Measurements from ENCODE around the gene UTP25. TPM values are rescaled to one million over a fixed set of nuclear protein-coding genes. Genes with fewer than 3 reads are reported as not detected.

Gene UTP25
- polyA plus RNA-seq, 1 experiment: 6.8 TPM

DNA sequence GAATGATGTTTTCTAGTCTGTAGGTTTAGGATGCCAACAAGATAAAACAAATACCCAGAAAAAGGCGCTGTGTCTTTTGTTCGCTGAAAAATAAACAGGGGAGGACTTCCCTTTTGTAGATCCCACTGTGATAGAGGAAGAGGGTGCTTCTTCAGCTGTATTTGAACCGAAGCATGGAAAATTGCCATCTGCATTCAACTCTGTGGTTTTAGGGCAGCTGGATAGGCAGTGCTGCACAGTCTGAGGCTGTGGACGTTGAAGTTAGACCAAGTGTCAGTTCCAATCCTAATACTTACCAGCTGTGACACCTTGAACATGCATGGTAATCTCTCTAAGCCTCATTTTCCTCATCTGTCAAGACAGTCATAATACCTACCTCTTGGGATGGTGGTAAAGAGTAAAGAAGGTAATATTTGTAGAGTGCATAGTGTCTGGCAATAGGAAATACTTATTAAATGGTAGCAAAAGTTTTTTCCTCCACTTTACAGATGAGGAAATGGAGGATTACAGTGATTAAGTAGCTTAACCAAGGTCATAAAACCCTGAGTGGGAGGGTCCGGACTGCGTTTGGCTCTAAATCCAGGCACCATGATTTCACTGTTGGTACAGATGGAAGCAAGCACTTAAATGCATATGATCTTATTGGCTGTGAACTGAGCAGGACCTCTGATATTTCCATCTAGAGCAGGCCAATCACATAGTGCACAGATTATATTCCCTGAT lies 48.5 kb downstream of the UTP25 start:
- ChIA-PET CTCF (interaction anchor here (0.5 to 2.9 kb wide), 11 partner anchors 15 to 839 kb away, joined by 3 to 13 read pairs (median 5); no protein-coding TSS in a partner anchor), POLR2A (interaction anchor here (0.6 kb wide), 1 partner anchor 20 kb away, joined by 3 read pairs; no protein-coding TSS in a partner anchor)
- H3K36me3 ChIP-seq (ENCODE audit: control insufficient read depth, insufficient read depth, low read length): no peaks in the 10 kb centered on the region
- no peak overlapping the region for H3K4me3 ChIP-seq (ENCODE audit: low read depth, low read length)
- no peak for DNase-seq (ENCODE audit: low read depth)
- no peaks in the 10 kb centered on the region for H3K27me3 ChIP-seq (ENCODE audit: control insufficient read depth, insufficient read depth, low read length)
- TF ChIP-seq, protein P1, sequence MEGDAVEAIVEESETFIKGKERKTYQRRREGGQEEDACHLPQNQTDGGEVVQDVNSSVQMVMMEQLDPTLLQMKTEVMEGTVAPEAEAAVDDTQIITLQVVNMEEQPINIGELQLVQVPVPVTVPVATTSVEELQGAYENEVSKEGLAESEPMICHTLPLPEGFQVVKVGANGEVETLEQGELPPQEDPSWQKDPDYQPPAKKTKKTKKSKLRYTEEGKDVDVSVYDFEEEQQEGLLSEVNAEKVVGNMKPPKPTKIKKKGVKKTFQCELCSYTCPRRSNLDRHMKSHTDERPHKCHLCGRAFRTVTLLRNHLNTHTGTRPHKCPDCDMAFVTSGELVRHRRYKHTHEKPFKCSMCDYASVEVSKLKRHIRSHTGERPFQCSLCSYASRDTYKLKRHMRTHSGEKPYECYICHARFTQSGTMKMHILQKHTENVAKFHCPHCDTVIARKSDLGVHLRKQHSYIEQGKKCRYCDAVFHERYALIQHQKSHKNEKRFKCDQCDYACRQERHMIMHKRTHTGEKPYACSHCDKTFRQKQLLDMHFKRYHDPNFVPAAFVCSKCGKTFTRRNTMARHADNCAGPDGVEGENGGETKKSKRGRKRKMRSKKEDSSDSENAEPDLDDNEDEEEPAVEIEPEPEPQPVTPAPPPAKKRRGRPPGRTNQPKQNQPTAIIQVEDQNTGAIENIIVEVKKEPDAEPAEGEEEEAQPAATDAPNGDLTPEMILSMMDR (IDR thresholded peaks at IDR 0.05; ENCODE audit: insufficient read depth, low read depth, low read length): no peak

- TF ChIP-seq, protein P1 (IDR thresholded peaks at IDR 0.05; ENCODE audit: insufficient read depth, low read depth, low read length): no peak
- POLR2A ChIA-PET: no interaction called here
- Histone ChIP-seq H3K4me3 (ENCODE audit: low read depth, low read length) (no peak overlapping the region), H3K36me3 (ENCODE audit: control insufficient read depth, insufficient read depth, low read length) (no peaks in the 10 kb centered on the region), H3K27me3 (ENCODE audit: control insufficient read depth, insufficient read depth, low read length) (no peaks in the 10 kb centered on the region)
- no peak for DNase-seq (ENCODE audit: low read depth)
- CTCF ChIA-PET: interaction anchor here (1.6 to 1.7 kb wide), 2 partner anchors 18 to 20 kb away, joined by 3 to 4 read pairs; no protein-coding TSS in a partner anchor
These were observed 49.5 kb downstream of the UTP25 start for GRCh38 chr1:209877087-209877764.

DNA sequence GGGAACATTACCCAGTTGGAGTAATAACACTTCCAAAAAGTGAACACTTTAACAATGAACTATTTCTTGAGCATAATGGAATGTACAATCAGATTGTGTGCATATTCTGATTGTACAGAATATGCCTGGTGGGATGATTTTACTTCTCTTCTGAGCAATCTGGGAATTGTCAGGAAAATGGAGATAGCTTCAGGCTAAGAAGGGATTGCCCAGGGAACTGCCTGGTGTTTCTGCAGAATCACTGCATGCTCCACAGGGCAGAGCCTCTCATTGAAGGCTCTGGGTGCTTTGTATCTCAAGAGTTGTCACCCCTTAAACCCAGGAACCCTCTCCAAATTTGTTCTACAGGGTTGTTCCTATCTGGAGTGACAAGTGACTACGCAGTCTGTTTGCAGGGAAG lies 51.2 kb downstream of the UTP25 start:
- POLR2A ChIA-PET: no interaction called here
- CTCF ChIA-PET: interaction anchor here (0.8 to 2.4 kb wide), 3 partner anchors 17 to 62 kb away, joined by 3 to 7 read pairs (median 3); no protein-coding TSS in a partner anchor
- Histone ChIP-seq H3K36me3 (ENCODE audit: control insufficient read depth, insufficient read depth, low read length) (no peaks in the 10 kb centered on the region), H3K4me3 (ENCODE audit: low read depth, low read length) (no peak overlapping the region), H3K27me3 (ENCODE audit: control insufficient read depth, insufficient read depth, low read length) (no peaks in the 10 kb centered on the region)
- TF ChIP-seq, protein P1 (IDR thresholded peaks at IDR 0.05; ENCODE audit: insufficient read depth, low read depth, low read length): no peak
- DNase-seq (ENCODE audit: low read depth): no peak

DNA sequence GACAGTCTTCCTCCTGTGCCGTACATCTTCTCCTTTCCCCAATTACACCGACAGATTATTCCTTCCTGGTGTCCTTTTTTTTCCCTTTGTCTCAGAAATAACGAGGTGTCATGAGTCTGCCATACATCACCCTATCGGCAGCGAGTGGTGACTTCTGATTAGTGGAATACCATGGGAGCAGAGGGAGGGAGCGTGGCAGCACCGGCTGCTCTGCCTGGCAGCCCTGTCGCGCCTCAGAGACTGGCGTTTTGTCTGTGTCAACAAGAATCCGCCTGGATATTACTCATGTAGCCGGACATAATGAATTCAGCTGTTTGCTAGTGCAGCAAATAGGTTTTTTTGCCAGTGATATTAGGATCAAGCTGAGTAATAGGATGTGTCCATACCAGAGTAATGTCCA lies 51.8 kb downstream of the UTP25 start:
- no peak for DNase-seq (ENCODE audit: low read depth)
- Histone ChIP-seq H3K27me3 (ENCODE audit: control insufficient read depth, insufficient read depth, low read length) (no peaks in the 10 kb centered on the region), H3K4me3 (ENCODE audit: low read depth, low read length) (no peak overlapping the region), H3K36me3 (ENCODE audit: control insufficient read depth, insufficient read depth, low read length) (no peaks in the 10 kb centered on the region)
- ChIA-PET POLR2A (no interaction called here), CTCF (interaction anchor here (1.4 to 2.4 kb wide), 2 partner anchors 10 to 19 kb away, joined by 3 to 7 read pairs; no protein-coding TSS in a partner anchor)
- TF ChIP-seq, protein P1 (IDR thresholded peaks at IDR 0.05; ENCODE audit: insufficient read depth, low read depth, low read length): no peak

DNA sequence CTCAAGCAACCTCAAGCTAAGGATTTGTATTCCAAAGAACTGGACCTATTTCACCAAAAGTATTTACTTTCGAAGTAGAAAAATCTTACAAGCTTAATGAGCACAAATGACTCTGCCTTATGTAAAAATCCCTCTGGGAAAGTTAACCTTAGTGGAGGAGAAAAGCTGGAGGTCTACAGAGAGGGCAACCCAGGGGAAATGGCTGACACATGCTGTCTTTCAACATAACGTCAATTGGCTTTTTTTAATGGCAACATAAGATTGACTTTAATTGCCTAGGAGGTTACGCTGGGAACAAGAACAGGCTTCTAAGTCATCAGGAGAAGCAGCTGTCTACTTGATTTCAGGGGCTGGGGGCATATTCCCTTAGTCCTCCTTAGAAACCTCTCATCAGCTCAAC lies 52.3 kb downstream of the UTP25 start:
- Histone ChIP-seq H3K36me3 (ENCODE audit: control insufficient read depth, insufficient read depth, low read length) (no peaks in the 10 kb centered on the region), H3K27me3 (ENCODE audit: control insufficient read depth, insufficient read depth, low read length) (no peaks in the 10 kb centered on the region), H3K4me3 (ENCODE audit: low read depth, low read length) (no peak overlapping the region)
- ChIA-PET POLR2A (no interaction called here), CTCF (interaction anchor here (1.4 to 2.4 kb wide), 2 partner anchors 10 to 20 kb away, joined by 3 to 7 read pairs; no protein-coding TSS in a partner anchor)
- TF ChIP-seq, protein P1 (IDR thresholded peaks at IDR 0.05; ENCODE audit: insufficient read depth, low read depth, low read length): no peak
- DNase-seq (ENCODE audit: low read depth): no peak
